Kidney (tissue), 14 donors: ENCODE measurements around the gene LCLAT1. TPM values are rescaled to one million over a fixed set of nuclear protein-coding genes. Genes with fewer than 3 reads are reported as not detected.

Experiments used
- DNase-seq, 5 donors: peaks; one replicate each; pipeline ENCODE4 v3.0.0-alpha.2; 2013 to 2020
- FAIRE-seq: peaks from 2 replicates; lab custom pipeline; 2012; peaks lifted over from hg19 to GRCh38; lab: Jason Lieb, UNC
- H3K27ac ChIP-seq, 2 donors: one replicate each; pipeline ENCODE4 v1.7.0; 2013; ENCODE audit warnings: low read depth in 2 of 2, low read length in 2 of 2, inconsistent platforms in 1 of 2
- H3K27me3 ChIP-seq: one replicate; pipeline ENCODE4 v1.7.1; 2013; ENCODE audit warnings: low read length, inconsistent platforms; ENCODE audit not compliant: control insufficient read depth, insufficient read depth
- H3K36me3 ChIP-seq, 3 donors: one replicate each; pipeline versions ENCODE4 v1.7.0 to v1.7.1; 2013; ENCODE audit warnings: low read length in 3 of 3, control low read depth in 1 of 3, inconsistent platforms in 1 of 3; ENCODE audit not compliant: insufficient read depth in 3 of 3, control insufficient read depth in 2 of 3
- H3K4me1 ChIP-seq, 3 donors: one replicate each; pipeline versions ENCODE4 v1.7.0 to v1.7.1; 2013; ENCODE audit warnings: low read length in 3 of 3, inconsistent platforms in 1 of 3, low read depth in 1 of 3; ENCODE audit not compliant: control insufficient read depth in 2 of 3, insufficient read depth in 2 of 3
- H3K4me3 ChIP-seq, 3 donors: one replicate each; pipeline versions ENCODE4 v1.7.0 to v1.8.1; 2013; ENCODE audit warnings: low read length in 3 of 3, control low read depth in 1 of 3, inconsistent platforms in 1 of 3
- H3K9ac ChIP-seq, 3 donors: one replicate each; pipeline versions ENCODE4 v1.7.0 to v1.7.1; 2013; ENCODE audit warnings: low read length in 3 of 3, control low read depth in 1 of 3, inconsistent platforms in 1 of 3
- H3K9me3 ChIP-seq, 3 donors: one replicate each; pipeline versions ENCODE4 v1.7.0 to v1.7.1; 2013; ENCODE audit warnings: low read length in 3 of 3, control low read depth in 1 of 3, inconsistent platforms in 1 of 3; ENCODE audit not compliant: control insufficient read depth in 2 of 3, insufficient read depth in 1 of 3
- CTCF ChIP-seq: IDR thresholded peaks from 3 replicates; pipeline ENCODE4 v1.5.1; 2012; ENCODE audit warnings: mild to moderate bottlenecking, moderate library complexity, borderline replicate concordance; ENCODE audit not compliant: insufficient read depth; ENCODE audit errors: extremely low read depth
- intact Hi-C: fragments of 100-400 bp; cut with DNase I; formaldehyde crosslinking; loops from one replicate; pipeline ENCODE4 v1.11.1; 2022
- polyA plus RNA-seq: library from polyadenylated mRNA; stranded (reverse); fragments of 350-450 nt; fragmentation: Illumina TruSeq; extraction: RNeasy Lipid Tissue Mini Kit (QIAGEN cat#74804); gene quantifications from one replicate; pipeline ENCODE4 v1.2.3, GENCODE V29; 2014; ENCODE audit warnings: low read depth, low replicate concordance; ENCODE audit not compliant: insufficient read depth
- total RNA-seq: library from RNA; stranded (reverse); fragmentation: NEBNext Ultra II Directional; extraction: Animal tissue kit (Norgen Biotek cat#: 25700); gene quantifications from one replicate; pipeline ENCODE4 v1.2.1, GENCODE V29; 2021
- donor health status: control.
- donor health status: control.
- donor health status: control.
- donor health status: control.
- donor health status: control.
- donor health status: DM: yes; HTN: yes; CAD: no.
- donor health status: Normal renal cell carcinoma (clear cell type).

Gene LCLAT1
- total and polyA plus RNA-seq, 2 donors from 2014 or later, result 5.6 to 19.4 TPM

- intact Hi-C loops, result no loop called here
- no peak for TF ChIP-seq CTCF
- no peaks in the 10 kb centered on the region for H3K27me3 ChIP-seq
- no peak overlapping the region for H3K4me3 ChIP-seq
- no peaks in the 10 kb centered on the region for H3K9me3 ChIP-seq
- peaks cover 2 to 4% (median 3%) of the 10 kb centered on the region in 3 donors for H3K4me1 ChIP-seq
- no peak overlapping the region for H3K9ac ChIP-seq
- DNase-seq (no peak), FAIRE-seq (no peak)
- H3K27ac ChIP-seq, result peak overlapping the region; percentile 34 to 37
- peaks cover 0 to 2% (median 0%) of the 10 kb centered on the region in 3 donors for H3K36me3 ChIP-seq
Measured at GRCh38 chr2:30519796-30520195, 72.8 kb downstream of the LCLAT1 start.

- Histone ChIP-seq H3K27ac (no peak overlapping the region), H3K4me1 (peaks cover 0 to 4% (median 2%) of the 10 kb centered on the region in 3 donors), H3K27me3 (no peaks in the 10 kb centered on the region), H3K9ac (no peak overlapping the region), H3K9me3 (no peaks in the 10 kb centered on the region), H3K36me3 (peaks cover 0 to 2% (median 2%) of the 10 kb centered on the region in 3 donors), H3K4me3 (no peak overlapping the region)
- intact Hi-C loops, result no loop called here
- DNase-seq, result no peak
- no peak for FAIRE-seq
- TF ChIP-seq CTCF, result no peak
Measured at GRCh38 chr2:30522421-30522820, 75.4 kb downstream of the LCLAT1 start.

- H3K4me1 ChIP-seq, result no peaks in the 10 kb centered on the region
- no peak overlapping the region for H3K4me3 ChIP-seq
- no peaks in the 10 kb centered on the region for H3K27me3 ChIP-seq
- no peaks in the 10 kb centered on the region for H3K9me3 ChIP-seq
- H3K27ac ChIP-seq, result no peak overlapping the region
- peaks cover 0 to 4% (median 0%) of the 10 kb centered on the region in 3 donors for H3K36me3 ChIP-seq
- no peak overlapping the region for H3K9ac ChIP-seq
- DNase-seq (no peak), FAIRE-seq (no peak)
- intact Hi-C loops, result no loop called here
- no peak for TF ChIP-seq CTCF
Measured at GRCh38 chr2:30527411-30527810, 80.4 kb downstream of the LCLAT1 start.

- no peak overlapping the region for H3K27ac ChIP-seq
- DNase-seq, result no peak
- no peaks in the 10 kb centered on the region for H3K27me3 ChIP-seq
- TF ChIP-seq CTCF, result no peak
- no peaks in the 10 kb centered on the region for H3K4me1 ChIP-seq
- H3K4me3 ChIP-seq, result no peak overlapping the region
- no peak for FAIRE-seq
- peaks cover 0 to 4% (median 0%) of the 10 kb centered on the region in 3 donors for H3K36me3 ChIP-seq
- H3K9me3 ChIP-seq, result no peaks in the 10 kb centered on the region
- intact Hi-C loops, result no loop called here
- H3K9ac ChIP-seq, result no peak overlapping the region
Measured at GRCh38 chr2:30527859-30528258, 80.8 kb downstream of the LCLAT1 start.
